Stimulated activated CD4-positive, alpha-beta T cell treated with anti-CD3 and anti-CD28 coated beads, Interleukin-4, amount 100 ng/mL, for 4 hours (primary cell): ENCODE measurements around the gene LRRC53.

ENCODE experiments used
- DNase-seq, 2 experiments: peaks; one replicate each; pipeline ENCODE4 v3.0.0-alpha.2; 2020

The LRRC53 gene

GRCh38 chr1:74429580-74429979, 82.8 kb downstream of the LRRC53 start:
- DNase-seq = no peak

GRCh38 chr1:74427681-74428080, 84.7 kb downstream of the LRRC53 start:
- no peak for DNase-seq

- no peak for DNase-seq
Measured at GRCh38 chr1:74426208-74426937, 86.0 kb downstream of the LRRC53 start.

GRCh38 chr1:74425676-74426075, 86.7 kb downstream of the LRRC53 start:
- DNase-seq = no peak

GRCh38 chr1:74423471-74423870, 88.9 kb downstream of the LRRC53 start:
- DNase-seq = no peak

GRCh38 chr1:74422421-74423292, 89.8 kb downstream of the LRRC53 start:
- DNase-seq = no peak

- no peak for DNase-seq
Measured at GRCh38 chr1:74420467-74420866, 91.9 kb downstream of the LRRC53 start.
